GM19397 (cell line): ENCODE results near the gene ADAMTSL1.

Source experiments
- ATAC-seq: cut with Tn5 transposase; IDR thresholded peaks from one replicate; pipeline ENCODE4 v1.9.1; 2021; ENCODE audit warnings: mild to moderate bottlenecking, moderate library complexity; ENCODE audit not compliant: unreplicated experiment

ADAMTSL1 gene

DNA sequence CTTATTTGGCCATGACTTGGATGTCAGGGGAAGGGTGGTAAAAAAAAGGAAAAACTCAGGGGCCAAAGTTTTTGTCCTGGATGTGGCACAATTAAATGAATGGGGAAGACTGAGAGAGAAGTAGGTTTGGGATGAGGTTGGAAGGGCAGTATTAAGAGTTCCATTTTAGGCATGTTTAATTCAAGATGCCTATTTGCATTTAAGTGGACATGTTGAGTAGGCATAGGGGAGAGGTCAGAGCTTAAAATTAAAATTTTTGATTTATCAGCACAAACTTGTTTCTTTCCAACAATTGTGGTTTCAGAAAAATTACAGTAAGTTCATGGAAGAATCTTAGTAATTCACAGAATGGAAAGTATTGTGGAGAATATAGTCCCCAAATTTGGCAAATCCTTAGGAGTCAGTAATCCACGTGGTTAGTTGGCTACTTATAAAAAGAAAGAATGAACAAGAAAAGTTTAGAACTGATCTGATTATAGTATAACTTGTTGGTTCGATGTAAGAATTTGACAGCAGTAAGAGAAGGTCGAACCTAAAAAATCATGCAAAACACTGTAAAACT is 293.1 kb downstream of the ADAMTSL1 start:
- ATAC-seq = no peak

DNA sequence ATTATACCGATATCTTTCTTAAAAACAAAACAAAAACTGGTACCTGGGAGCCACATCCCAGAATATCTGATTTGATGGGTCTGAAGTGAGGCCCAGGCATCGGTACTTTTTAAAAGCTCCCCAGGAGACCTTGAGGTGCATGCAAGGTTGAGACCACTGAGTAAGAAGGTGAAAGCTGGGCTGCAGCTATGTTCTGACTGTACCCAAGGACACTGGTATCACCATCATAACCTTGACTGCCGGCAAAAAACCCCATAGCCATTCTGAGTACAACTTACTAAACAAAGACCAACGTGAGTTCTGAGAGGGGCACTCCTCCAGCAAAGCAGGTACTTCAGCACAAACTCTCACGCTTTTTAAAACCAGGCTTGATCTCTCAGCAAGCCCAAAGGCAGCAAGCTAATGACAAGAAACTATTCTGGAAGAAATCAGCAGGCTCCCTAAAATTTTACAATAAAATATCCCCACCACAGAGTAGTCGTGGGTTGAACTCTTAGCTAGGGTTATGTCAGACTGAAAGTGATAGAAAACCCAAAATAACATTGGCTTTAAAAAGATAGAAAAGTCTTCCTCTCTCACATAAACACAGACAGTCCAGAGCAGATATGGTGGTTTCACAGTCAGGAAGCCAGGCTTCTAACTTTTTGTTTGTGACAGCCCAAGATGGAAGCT is 295.1 kb downstream of the ADAMTSL1 start:
- ATAC-seq = peak; percentile 83

DNA sequence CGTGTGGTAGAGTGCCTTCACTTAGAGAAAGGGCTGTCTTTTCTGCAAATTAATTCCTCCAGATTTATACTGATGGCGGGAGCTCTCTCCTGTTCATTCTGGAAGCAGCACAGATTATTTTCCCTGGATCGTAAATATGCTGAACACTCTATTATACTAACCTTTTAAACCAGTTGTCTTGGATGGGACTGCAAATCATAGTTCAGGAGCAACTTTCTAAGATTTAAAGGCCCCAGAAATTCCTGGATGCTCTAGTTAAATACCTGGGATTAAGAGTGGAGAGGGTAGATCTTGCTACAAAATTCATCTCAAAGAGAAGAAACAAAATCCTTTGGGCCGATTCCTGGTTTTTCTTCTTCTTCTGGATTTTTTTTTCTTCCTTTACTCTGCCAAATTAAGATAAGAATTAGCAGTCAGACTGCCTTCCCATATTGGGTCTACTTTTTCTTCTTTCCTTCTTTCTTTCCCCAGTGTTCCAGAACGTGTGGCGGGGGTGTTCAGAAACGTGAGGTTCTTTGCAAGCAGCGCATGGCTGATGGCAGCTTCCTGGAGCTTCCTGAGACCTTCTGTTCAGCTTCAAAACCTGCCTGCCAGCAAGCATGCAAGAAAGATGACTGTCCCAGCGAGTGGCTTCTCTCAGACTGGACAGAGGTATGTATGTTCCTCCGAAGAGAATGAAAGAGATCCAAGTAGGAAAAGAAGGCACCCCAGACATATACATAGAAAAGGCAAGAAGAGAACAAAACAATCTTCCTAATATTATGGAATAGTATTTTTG is 296.4 kb downstream of the ADAMTSL1 start:
- no peak for ATAC-seq

DNA sequence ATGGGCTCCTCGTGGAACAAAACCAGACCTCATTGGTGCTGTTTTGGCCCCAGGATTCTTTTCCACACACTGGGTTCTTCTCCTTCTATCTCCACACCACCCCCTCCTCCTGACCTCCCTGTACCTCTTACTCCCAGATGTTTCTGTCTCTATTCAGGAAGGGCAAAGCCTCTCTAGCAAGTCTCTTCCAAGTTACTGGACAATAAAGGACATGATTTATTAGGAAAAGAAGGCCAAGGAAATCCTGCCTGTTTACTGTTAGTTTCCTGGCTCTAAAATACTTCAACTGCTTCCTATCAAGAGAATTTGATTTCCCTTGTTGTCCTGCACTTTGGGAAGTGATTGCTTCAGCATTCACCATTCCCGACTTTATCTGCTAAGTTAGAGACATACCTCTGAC is 297.1 kb downstream of the ADAMTSL1 start:
- no peak for ATAC-seq

DNA sequence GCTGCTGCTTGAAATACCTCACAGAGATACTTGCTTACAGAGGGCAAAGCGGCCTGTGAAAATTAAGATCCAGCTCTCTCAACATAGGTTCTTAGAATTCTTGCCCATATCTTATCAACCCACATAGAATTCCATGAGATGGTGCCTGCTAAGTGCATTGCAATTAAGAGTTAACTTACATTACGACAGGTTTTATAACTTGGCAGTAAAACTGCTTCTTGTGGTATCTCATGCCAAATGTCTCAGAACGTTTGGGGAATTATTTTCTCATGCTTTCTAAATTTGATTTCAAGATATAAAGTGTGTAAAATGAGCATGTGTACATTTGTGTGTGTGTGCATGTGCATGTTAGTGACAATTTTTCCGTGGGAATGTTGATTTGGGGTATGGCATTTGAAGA is 297.8 kb downstream of the ADAMTSL1 start:
- no peak for ATAC-seq

DNA sequence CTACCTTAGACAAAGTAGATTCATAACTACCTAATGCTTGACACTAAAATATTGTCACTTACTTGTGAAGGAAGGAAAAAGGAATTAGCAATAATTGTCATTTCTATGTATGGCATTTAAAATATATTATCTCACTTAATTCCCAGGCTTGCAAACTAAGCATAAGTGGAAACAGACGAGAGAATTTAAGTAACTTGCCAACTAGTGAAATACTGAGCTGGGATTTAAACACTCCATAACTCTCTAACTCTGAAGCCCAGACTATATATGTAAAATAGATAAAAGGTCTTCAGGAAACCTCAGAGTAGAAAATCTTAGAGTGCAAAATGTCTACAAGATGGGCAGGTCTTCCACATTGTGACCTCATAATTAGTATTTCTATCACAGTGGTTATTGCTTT is 301.3 kb downstream of the ADAMTSL1 start:
- ATAC-seq = no peak

DNA sequence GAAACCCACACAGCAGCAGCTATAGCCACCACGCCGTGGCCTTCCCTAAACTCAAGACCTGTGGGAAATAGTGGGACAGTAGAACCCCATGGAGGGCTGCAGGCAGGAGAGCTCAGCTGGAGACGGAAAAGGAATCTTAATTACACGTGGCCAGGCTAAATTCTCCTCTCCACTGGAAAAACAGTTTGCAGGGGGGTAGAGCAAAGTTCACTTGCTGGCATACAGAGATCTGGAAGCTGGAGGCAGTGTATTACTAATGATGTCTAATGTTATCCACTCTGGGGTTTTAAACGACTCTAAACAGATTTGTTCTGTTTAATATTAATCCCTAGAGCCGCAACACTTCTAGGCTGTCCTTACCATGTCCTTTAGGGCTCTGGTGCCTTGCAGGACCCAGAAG is 302.0 kb downstream of the ADAMTSL1 start:
- no peak for ATAC-seq

DNA sequence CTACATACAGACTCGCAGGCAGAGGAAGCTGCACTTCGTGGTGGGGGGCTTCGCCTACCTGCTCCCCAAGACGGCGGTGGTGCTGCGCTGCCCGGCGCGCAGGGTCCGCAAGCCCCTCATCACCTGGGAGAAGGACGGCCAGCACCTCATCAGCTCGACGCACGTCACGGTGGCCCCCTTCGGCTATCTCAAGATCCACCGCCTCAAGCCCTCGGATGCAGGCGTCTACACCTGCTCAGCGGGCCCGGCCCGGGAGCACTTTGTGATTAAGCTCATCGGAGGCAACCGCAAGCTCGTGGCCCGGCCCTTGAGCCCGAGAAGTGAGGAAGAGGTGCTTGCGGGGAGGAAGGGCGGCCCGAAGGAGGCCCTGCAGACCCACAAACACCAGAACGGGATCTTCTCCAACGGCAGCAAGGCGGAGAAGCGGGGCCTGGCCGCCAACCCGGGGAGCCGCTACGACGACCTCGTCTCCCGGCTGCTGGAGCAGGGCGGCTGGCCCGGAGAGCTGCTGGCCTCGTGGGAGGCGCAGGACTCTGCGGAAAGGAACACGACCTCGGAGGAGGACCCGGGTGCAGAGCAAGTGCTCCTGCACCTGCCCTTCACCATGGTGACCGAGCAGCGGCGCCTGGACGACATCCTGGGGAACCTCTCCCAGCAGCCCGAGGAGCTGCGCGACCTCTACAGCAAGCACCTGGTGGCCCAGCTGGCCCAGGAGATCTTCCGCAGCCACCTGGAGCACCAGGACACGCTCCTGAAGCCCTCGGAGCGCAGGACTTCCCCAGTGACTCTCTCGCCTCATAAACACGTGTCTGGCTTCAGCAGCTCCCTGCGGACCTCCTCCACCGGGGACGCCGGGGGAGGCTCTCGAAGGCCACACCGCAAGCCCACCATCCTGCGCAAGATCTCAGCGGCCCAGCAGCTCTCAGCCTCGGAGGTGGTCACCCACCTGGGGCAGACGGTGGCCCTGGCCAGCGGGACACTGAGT is 303.2 kb downstream of the ADAMTSL1 start:
- no peak for ATAC-seq

DNA sequence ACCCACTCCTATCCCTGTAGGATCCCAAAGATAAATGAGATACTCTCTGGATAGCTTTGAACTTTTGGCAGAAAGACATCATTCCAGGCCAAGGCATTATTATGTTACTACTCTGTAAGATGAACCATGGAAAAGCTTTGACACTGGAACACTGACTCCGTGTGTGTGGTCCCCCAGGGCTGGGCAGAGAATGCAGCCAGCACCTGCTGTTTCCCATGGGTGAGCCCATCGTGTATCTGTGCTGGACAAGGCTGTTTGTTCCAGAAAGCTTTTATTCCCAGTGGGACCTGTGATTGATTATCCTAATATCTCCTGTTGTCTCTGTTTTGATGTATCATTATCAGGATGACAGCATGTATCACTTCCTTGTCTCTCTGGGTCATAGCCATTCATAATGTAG is 304.2 kb downstream of the ADAMTSL1 start:
- ATAC-seq = no peak

DNA sequence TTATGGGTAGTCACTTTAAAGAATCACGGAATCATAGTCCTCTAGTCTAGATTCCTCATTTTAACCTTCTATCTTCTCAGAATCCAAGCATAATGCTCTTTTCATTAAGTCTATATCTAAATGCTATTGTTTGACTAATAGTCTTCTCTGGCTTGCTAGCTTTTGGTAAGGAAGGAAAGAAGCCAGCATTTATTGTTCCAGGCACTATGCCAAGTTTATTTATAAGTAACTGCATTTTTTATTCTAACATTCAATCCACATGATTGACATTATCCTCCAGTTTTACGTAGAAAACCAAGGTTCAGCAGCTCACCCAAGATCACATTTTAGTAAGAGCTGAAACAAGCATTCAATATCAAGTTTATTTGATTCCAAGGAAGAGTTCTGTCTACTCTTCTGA is 304.9 kb downstream of the ADAMTSL1 start:
- no peak for ATAC-seq

DNA sequence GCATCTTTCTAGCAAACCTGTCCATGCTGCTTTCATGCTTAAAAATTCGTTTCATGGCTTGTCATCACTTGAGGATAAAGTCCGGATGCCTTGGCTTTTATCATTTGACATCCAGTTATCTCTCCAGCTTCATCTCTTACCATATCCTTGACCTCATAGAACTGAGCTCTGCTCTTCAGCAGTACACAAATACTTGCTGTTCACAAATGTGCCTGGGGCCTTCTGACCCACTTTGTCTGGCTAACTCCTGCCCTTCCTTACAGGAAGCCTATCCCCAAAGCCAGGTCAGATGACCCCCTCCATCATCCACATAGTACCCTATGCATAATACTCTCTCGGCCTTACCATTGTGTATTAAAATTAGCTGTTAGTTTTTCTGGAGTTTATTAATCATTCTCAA is 310.0 kb downstream of the ADAMTSL1 start:
- no peak for ATAC-seq

DNA sequence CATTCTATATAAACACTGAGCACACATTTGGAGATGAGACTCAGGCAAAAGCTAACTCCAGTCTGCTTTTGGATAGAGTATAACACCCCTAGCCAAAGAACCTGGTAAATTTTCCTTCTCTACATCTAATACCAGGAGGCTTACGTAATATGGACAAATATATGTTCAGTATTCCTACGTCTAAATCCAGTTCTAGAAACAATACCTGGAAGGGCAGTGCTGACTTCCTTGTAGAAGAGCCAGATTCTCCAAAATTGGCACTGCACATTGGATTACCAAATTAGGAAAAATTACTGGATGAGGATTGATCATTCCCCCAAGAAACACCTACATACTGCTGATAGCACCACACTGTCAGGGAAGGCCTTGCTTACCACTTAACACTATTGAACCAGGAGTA is 311.7 kb downstream of the ADAMTSL1 start:
- ATAC-seq = no peak

DNA sequence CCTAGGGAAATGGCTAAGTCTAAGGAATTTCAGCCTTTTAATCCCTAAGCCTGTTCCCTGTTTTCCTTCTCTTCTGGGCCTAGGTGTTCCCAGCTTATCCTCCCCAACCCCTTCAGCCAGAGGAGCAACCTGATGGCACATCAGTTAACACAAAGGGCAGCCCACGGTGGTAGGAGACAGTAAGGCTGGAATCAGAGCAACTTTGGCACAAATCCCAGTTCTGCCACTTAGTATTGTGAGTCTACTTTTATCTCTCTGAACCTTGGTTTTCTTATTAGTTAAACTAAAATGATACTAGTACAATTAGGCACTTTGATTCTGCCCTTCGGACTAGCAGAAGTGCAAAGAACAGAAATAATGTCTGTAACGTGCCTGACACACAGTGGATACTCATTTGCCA is 312.2 kb downstream of the ADAMTSL1 start:
- ATAC-seq = no peak

DNA sequence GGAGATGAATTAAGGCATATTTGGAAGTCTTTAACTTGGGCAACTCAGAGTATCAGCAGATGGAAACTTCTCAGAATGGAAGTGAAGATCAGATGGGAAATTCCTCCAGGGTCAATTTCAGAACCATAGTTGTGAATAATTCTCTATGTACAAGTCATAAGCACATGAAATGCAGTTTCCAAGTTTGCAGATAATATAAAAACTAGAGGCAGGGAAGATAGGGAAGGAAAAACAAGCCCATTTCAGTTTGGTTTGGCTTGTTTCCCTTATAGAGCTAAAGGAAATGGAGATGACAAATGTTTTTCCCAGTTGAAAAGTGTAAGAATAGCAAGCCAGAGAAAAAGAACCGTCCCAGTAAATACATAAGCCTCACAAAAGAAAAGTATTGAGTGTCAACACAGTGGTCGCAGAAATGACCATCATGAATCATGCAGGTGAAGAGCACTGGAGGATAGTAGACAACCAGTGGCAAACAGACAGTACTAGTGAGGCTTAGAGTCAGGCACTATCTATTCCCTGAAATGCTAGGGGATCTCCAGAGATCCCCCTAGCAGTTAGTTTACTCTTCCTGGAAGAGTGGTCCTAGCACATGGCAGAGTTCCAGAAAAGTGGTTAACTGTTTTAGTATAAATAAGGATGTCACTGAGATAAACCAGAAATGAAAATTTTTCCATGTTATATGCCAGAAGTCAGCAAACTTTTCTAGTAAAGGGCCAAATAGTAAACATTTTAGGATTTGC is 313.1 kb downstream of the ADAMTSL1 start:
- no peak for ATAC-seq

DNA sequence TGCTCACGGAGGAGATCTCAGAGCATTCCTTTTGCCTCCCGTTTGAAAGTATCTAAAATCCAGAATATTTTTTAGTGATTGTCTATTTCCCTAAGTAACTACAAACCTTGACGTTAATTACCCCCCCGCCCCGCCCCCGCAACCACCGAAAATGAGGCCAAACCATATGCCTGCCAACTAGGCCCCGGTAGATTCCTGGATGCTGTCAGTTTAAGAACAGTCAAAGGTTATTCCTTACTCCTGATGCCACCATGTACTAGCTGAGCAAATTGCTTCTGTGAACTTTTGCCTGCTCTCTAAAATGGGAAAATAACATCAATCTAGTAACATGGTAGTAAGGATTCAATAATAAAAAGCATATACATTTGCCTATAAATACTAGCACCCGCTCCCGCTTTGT is 314.3 kb downstream of the ADAMTSL1 start:
- no peak for ATAC-seq

DNA sequence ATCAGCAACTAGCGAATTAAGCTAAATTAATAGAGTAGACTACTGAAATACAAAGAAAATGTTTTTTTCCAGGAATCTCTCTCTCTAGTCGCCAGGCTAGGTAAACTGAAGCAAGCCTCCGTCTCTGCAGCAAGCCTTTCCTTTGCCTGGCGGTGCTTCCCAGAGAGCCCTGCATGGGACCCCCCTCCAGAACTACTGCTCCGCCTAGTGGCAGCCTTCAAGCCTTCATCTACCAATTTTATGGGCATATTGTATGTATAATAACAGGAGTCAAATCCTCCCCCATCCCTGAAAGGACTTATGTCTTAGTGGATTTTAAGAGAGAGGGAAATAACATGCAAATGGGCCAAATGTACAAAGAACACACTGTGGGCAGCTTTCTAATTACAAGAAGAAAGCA is 317.1 kb downstream of the ADAMTSL1 start:
- ATAC-seq = peak; percentile 57

DNA sequence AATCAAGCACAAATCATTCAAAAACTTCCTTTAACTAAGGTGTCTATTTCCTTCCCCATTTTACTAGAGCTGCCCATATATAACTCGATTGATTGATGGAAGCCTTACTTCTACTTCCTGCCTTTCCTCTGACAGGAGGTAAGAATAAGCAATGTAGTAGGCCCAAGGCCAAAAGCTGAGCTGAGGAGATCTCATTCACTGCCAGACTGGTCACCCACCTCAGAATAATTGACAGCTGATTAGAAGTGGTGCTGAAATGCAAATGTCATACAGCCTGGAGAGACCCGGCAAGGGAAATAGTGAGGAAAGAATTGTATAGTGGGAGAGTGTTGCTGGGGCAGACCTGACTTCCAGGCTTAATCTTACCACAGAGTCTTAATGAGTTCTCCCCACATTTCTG is 319.2 kb downstream of the ADAMTSL1 start:
- no peak for ATAC-seq

DNA sequence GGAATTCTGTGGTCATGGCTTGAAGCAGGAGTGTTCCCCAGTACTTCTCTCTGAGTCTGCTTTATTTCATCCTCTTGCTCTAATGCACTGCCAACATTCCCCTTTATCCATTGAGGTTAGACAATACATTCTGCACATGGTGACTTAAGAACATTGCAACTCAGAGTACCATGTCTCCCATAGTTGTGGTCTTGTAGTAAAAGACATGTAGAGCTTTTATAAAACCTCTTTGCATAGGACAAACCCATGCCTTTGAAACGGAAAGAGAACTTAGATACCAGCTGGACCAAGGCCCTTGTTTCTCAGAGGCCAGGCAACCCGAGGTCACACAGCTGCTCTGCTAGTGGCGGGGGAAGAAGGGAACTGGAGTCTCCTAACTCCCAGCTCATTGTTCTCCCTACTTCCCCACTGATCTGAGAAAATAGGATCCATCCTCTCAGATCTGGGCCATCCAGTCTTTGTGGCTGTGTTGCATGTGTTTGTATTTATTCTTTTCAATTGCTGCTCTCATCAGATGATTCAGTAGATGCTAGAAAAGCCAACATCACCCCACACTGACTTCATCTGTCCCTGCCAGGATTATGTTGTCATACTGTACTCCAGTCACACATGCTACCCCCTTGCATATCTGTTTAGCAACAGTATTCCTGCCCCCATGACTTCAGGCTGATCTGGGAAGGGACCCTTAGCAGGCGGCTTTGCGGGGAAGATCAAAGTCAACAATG is 322.2 kb downstream of the ADAMTSL1 start:
- no peak for ATAC-seq

DNA sequence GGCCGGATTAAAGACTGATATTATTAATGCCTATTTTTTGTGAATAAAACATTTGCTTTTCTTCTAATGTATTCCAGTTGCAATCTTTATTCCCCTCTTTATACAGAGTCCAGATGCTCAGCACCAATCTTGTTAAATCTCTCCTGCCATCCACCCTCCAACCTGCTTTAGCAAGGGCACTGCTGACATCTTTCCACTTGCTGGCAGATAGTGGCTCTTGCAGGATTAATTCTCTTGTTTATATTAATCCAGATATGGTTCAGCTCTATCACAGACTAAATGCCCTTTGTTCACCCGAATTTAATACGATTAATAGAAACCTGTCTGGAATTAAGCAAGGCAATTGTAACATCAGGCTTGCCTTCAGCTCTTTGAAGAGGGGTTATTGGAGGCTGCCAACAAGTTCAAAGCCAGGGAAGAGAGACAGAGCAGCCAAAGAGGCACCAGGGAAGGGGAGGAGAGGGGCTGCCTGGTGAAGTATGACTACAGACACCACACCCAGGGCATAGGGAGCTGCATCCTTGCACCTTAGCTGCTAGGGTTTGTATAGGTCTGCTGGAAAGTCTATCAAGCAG is 322.8 kb downstream of the ADAMTSL1 start:
- ATAC-seq = no peak
